GM21786 (cell line): Measurements from ENCODE around the gene PDZRN4.

Experiments used
- ATAC-seq: cut with Tn5 transposase; IDR thresholded peaks from one replicate; pipeline ENCODE4 v1.9.1; 2021; ENCODE audit not compliant: unreplicated experiment

PDZRN4 gene

DNA sequence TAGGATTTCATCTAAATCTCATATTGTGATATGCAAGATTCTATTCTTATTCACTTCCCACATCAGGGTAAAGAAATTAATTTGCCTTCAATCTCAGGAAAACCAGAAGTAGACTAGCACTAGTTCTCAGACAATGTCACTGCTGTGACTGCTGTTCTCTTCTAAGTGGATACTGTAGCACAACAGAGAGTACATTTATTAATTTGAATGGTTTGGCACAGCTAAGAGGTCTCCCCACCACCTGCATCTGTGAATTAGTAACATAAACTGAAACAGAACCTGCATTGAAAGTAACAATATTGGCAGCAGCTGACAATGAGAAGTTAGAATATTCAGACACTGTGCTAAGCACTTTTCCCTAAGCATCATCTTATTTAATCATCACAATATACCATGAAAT is 253.1 kb downstream of the PDZRN4 start:
- no peak for ATAC-seq

DNA sequence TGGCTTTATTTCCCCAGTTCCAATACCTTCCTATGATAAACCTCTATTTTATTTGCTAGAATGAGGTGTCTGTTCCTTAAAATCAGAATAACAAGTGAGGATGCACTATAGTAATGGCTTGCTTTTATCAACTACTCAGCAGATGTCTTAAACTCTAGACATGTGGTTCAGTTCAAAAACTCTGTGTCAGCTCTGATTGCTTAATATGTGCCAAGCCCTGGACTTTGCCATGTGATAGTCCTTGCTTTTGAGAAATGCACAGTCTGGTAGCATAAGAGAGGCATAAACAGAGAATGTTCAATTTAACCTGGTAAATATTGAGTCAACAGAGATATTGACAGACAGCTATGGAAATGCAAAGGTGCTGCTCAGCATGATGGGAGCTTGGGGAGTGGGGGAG is 254.8 kb downstream of the PDZRN4 start:
- no peak for ATAC-seq

GRCh38 chr12:41443690-41444089 is 255.6 kb downstream of the PDZRN4 start:
- no peak for ATAC-seq

DNA sequence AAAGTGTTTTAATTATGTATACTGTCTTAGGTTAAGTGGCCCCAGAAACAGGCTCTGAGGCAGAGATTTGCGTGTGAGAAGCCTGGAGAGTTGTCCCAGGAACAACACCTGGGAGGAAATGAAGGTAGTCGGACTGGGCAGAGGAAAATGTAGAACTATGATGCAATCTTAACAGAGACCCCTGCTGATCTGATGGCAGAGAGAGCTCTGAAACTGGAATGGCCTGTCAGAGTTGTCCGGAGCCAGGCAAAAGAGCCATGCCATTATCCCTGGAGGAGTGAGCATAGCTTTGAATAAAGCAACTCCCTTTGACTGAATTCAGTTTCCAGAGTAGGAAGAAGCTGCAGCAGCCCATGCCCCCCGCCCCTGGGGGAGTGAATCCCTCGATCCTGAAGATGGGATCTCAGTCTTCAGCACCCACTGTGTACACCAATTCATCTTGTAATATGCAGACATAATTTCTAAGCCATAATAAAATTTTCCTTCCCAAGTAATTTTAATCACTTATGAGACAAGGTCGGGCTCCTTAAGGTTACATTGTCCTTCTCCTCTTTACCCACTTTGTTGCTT is 264.8 kb downstream of the PDZRN4 start:
- no peak for ATAC-seq

GRCh38 chr12:41453409-41453808 is 265.3 kb downstream of the PDZRN4 start:
- ATAC-seq = no peak

DNA sequence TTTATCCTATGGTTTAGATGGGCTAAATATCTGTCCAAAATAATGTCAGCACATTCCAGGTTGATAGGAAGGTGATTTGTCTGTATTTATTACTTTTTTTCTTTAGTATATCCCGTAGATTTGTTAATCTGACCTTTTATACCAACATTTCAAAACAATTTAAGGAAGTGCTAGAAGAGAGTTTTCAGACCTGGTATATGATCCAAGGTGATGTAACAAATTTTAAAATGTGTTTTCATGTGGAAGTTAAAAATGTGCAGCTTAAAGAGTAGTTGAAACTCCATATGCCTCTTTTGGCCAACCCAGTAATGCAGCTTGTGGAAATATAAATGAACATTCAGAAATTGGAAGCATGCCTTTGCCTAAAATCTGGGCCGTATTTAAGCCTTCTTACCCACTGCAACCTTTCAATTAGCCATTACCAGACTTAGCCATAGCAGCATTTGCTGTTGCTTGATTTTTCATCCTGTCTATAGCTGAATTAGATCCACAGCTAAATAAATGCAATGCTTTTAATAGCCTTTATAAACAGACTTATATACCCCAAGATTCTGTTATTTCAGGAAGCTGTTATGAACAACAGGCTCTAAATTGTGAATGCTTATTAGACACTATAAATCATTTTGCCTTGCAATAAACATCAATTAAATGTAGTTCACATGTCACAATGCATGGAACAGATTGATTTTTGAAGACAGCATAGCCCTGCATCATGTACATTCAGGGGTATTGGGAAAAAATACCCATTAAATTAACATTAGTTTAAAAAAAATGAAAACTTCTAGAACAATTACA is 271.2 kb downstream of the PDZRN4 start:
- no peak for ATAC-seq

- ATAC-seq = no peak
Observed at GRCh38 chr12:41459906-41460214, 271.7 kb downstream of the PDZRN4 start.

GRCh38 chr12:41460906-41461305 is 272.8 kb downstream of the PDZRN4 start:
- no peak for ATAC-seq

DNA sequence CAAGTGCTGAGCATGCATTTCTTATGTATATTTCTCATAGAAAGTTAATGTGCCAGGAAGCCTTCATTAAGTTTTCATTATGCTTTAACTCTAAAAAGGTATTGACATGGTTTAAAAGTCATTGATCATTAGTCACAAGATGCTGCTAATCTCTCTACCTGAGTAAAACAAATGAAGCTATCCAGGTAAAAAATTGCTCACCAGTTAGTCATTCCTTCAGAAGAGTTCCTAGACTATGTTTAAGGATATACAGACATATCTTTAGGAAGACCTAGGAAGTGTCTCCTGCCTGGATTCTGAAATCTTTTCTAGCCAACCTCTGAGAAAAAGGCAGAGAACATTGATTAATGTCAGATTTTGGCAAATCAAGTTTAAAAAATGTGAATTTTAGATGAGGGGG is 274.2 kb downstream of the PDZRN4 start:
- ATAC-seq = no peak

- ATAC-seq = no peak
Observed at GRCh38 chr12:41465526-41465925, 277.4 kb downstream of the PDZRN4 start.

DNA sequence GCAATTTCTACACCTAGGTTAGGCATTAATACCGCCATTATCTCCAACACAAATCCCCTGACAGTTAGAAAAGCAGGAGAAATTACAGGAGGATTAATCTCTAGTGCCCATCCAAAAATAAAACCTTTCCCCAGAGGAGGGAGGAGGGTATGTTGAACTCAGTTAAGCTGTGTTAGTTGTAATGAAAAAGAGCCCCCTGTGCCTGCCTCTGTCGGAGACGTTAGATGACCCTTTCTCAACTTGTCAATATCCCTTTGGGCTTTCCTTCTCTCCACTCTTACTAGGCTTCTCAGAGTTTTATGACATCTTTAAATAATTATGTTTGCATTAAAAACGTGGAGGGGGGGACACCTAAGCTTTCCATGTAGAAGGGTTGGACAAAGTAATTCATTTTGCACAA is 278.2 kb downstream of the PDZRN4 start:
- no peak for ATAC-seq

- ATAC-seq = no peak
Observed at GRCh38 chr12:41466802-41467201, 278.7 kb downstream of the PDZRN4 start.

DNA sequence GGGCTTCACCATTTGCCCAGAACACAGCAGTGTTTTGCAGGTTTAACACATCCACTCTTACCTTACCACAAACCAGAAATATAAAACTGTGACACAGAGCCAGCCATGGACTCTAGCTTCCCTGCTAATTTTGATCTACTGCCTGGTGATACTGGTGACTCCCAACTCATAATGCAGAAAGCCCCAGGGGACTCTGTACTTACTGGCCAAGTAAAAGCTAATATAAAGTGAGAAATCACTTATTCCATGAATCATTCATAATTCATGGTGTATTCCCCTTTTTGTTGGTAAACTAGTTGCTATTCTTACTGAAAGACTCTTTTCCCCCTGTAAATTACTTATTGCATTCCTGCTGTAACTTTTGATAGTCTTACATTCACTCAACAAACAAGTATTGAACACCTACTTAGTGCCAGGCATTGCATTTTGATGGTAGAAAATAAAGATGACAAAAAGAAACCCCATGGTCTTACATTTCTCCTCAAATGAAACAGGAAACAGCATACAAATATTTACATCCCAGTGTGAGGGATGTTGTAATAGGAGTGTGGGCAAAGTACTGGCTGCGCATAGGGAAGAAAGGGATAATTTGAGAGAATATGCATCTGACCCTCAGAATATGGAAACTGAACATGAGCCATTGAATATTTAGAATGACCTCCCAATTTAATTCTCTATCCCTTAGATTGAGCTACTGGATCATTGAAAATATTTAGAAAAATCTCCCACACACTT is 279.6 kb downstream of the PDZRN4 start:
- ATAC-seq = no peak

DNA sequence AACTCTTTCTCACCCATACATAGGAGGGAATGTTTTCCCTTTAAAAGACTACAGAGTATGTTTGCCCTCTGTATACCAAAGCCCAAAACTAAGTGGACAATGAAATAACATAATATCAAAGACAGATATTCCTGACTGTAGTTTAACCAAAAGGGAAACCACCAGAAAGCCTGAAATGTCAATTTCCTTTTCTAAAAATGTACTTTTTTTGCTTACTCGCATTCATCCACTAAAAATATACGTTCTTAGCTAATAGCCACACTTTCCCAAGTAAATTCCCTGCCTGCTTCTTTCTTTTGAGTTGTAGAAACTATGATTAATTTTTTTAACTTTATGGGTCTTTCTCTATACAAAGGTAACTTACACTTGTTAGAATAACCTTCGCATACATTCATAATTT is 280.2 kb downstream of the PDZRN4 start:
- ATAC-seq = no peak

DNA sequence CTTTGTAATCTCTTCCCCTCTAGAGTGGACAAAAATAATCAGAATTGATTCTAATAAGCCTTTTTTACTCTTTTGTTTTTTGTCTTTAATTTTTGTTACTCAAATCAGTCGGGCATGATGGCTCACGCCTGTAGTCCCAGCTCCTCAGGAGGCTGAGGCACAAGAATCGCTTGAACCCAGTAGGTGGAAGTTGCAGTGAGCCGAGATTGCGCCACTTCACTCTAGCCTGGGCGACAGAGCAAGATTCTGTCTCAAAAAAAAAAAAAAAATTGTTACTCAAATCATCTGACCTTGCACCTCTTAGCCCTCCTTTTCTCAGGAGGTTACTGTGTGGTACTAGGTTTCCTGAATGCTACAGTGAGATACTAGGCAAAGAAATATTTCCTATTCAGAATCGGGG is 280.6 kb downstream of the PDZRN4 start:
- no peak for ATAC-seq

DNA sequence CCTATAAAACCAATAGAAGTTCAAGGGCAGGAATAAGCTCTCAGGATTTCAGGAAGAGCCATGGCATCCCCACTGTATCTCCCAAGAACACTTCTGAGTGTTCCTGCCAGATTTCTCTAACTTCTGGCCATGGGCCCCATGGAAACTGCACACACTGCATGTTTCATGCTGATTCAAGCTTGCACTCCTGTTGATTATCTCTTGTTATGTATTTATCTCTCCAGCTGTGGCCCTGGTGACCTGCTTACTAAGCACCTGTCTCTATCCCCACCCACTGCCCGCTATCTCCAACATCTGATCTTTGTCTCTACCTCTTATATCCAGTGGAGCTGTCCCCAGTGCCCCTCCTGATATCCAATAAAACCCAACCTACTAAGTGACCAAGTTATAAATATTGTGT is 285.3 kb downstream of the PDZRN4 start:
- no peak for ATAC-seq

- no peak for ATAC-seq
Observed at GRCh38 chr12:41474001-41474400, 285.9 kb downstream of the PDZRN4 start.

DNA sequence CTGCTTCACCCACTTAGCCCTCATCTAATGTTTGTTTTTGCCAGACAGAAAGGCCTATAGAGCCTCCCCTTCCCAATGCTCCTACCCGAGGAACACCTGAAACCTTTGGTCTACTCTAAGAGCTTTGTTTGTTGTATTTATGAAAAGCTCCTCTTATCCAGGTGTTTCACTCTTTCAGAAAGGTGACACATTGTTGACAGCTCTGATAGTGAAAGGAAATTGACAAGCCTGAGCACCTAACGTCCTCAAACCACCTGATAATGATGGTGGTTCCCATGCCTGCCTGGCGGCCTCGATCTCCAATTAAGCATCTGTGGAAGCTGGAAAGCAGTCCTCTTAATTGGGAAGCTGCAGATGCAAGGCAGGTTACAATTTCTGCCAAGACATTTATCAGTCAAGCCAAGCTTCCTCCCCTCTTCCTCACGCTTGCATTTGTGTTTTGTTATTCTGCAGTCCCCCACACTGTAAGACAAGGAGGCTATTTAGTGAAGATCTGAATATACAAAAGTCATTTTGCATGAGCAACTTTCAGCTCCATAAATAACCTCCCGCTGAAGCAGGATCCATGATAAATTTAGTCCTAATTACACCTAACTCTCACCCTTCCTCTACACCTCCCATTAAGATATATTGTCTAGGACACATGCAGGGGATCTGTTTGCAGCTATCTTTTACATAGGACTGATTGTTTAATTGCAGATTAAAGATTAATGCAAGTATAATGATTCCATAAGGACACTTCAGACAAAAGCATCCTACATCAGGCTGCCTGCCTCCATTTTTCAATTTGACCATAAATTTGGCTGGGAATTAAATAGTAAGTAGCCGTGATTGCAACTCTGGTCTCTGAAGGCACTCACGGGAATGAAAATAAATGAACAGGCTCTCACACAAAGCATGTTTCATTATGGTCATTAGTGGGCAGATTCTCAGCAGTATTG is 288.6 kb downstream of the PDZRN4 start:
- ATAC-seq = no peak

- ATAC-seq = no peak
Observed at GRCh38 chr12:41479426-41479825, 291.3 kb downstream of the PDZRN4 start.

DNA sequence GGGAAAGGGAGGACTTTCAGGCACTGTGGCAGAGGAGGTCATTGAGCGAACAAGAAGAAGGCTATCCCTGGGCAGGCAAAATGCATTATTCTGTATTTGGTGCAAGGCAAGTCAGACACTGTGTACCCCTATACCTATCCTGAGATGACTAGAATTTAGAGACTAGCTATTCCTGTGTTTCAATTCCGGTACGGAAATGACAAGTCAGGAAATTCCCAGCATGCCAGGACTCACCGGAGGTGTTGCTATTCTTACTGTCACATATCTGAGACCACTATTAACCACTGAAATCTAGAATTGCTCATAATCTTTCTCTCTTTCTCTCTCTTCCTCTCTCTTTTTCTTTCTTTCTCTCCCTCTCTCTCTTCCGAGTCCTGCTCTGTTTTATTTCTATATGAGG is 297.1 kb downstream of the PDZRN4 start:
- no peak for ATAC-seq

GRCh38 chr12:41486718-41487117 is 298.6 kb downstream of the PDZRN4 start:
- no peak for ATAC-seq
